ENCODE results near the gene SLC25A36.
"Not testable (repeated sequence)": the region's sequence is repeated elsewhere in the genome, so short reads cannot be mapped to it uniquely, and the experiment has no call there.

The SLC25A36 gene

GRCh38 chr3:140994316-140994715 is 52.7 kb downstream of the SLC25A36 start:
- DNase-seq (ENCODE audit: low read depth in 3 of 3) = no peak

- DNase-seq (ENCODE audit: low read depth in 3 of 3) = not testable (repeated sequence)
Measured at GRCh38 chr3:140994861-140995260, 53.2 kb downstream of the SLC25A36 start.

- DNase-seq (ENCODE audit: low read depth in 3 of 3) = no peak
Measured at GRCh38 chr3:140995881-140996280, 54.2 kb downstream of the SLC25A36 start.

- DNase-seq (ENCODE audit: low read depth in 3 of 3) = peak in 1 of 3 experiments; percentile 3
Measured at GRCh38 chr3:141000027-141000663, 58.5 kb downstream of the SLC25A36 start.

GRCh38 chr3:141000686-141001085 is 59.0 kb downstream of the SLC25A36 start:
- no peak for DNase-seq (ENCODE audit: low read depth in 3 of 3)

- DNase-seq (ENCODE audit: low read depth in 3 of 3) = no peak
Measured at GRCh38 chr3:141006344-141006743, 64.7 kb downstream of the SLC25A36 start.

- DNase-seq (ENCODE audit: low read depth in 3 of 3) = no peak
Measured at GRCh38 chr3:141009496-141009895, 67.9 kb downstream of the SLC25A36 start.

- DNase-seq (ENCODE audit: low read depth in 3 of 3) = peak; percentile 38 to 54 (median 42)
Measured at GRCh38 chr3:141011232-141011996, 69.8 kb downstream of the SLC25A36 start.

GRCh38 chr3:141011997-141012262 is 70.3 kb downstream of the SLC25A36 start:
- no peak for DNase-seq (ENCODE audit: low read depth in 3 of 3)

- no peak for DNase-seq (ENCODE audit: low read depth in 3 of 3)
Measured at GRCh38 chr3:141012571-141012970, 70.9 kb downstream of the SLC25A36 start.

GRCh38 chr3:141015481-141015880 is 73.8 kb downstream of the SLC25A36 start:
- no peak for DNase-seq (ENCODE audit: low read depth in 3 of 3)

GRCh38 chr3:141017366-141018322 is 76.0 kb downstream of the SLC25A36 start:
- not testable (repeated sequence) for DNase-seq (ENCODE audit: low read depth in 3 of 3)

- DNase-seq (ENCODE audit: low read depth in 3 of 3) = no peak
Measured at GRCh38 chr3:141019244-141019643, 77.6 kb downstream of the SLC25A36 start.

- no peak for DNase-seq (ENCODE audit: low read depth in 3 of 3)
Measured at GRCh38 chr3:141020143-141020830, 78.7 kb downstream of the SLC25A36 start.

- DNase-seq (ENCODE audit: low read depth in 3 of 3) = no peak
Measured at GRCh38 chr3:141021261-141021660, 79.6 kb downstream of the SLC25A36 start.
